Measurements from ENCODE around the gene PLPP7.

The PLPP7 gene

GRCh38 chr9:131302244-131303075, 12.9 kb downstream of the PLPP7 start:
- in situ Hi-C loops (cut with MboI; ENCODE audit: low sequenced_read_pairs), result no loop called here

- in situ Hi-C loops (cut with MboI; ENCODE audit: low sequenced_read_pairs), result no loop called here
Measured at GRCh38 chr9:131303381-131304321, 14.1 kb downstream of the PLPP7 start.

GRCh38 chr9:131304676-131305355, 15.3 kb downstream of the PLPP7 start:
- in situ Hi-C loops (cut with MboI; ENCODE audit: low sequenced_read_pairs), result no loop called here

GRCh38 chr9:131306397-131307004, 17.0 kb downstream of the PLPP7 start:
- in situ Hi-C loops (cut with MboI; ENCODE audit: low sequenced_read_pairs), result no loop called here

GRCh38 chr9:131307974-131308373, 18.5 kb downstream of the PLPP7 start:
- in situ Hi-C loops (cut with MboI; ENCODE audit: low sequenced_read_pairs), result no loop called here

- in situ Hi-C loops (cut with MboI; ENCODE audit: low sequenced_read_pairs), result no loop called here
Measured at GRCh38 chr9:131308452-131308851, 18.9 kb downstream of the PLPP7 start.

- in situ Hi-C loops (cut with MboI; ENCODE audit: low sequenced_read_pairs), result no loop called here
Measured at GRCh38 chr9:131308906-131309529, 19.5 kb downstream of the PLPP7 start.

GRCh38 chr9:131309530-131310276, 20.2 kb downstream of the PLPP7 start:
- in situ Hi-C loops (cut with MboI; ENCODE audit: low sequenced_read_pairs), result no loop called here

GRCh38 chr9:131310833-131311554, 21.5 kb downstream of the PLPP7 start:
- in situ Hi-C loops (cut with MboI; ENCODE audit: low sequenced_read_pairs), result no loop called here

- in situ Hi-C loops (cut with MboI; ENCODE audit: low sequenced_read_pairs), result no loop called here
Measured at GRCh38 chr9:131312246-131312645, 22.7 kb downstream of the PLPP7 start.

- in situ Hi-C loops (cut with MboI; ENCODE audit: low sequenced_read_pairs), result no loop called here
Measured at GRCh38 chr9:131312822-131313770, 23.6 kb downstream of the PLPP7 start.

GRCh38 chr9:131318231-131319085, 28.9 kb downstream of the PLPP7 start:
- in situ Hi-C loops (cut with MboI; ENCODE audit: low sequenced_read_pairs), result no loop called here

- in situ Hi-C loops (cut with MboI; ENCODE audit: low sequenced_read_pairs), result no loop called here
Measured at GRCh38 chr9:131319486-131319885, 30.0 kb downstream of the PLPP7 start.

- in situ Hi-C loops (cut with MboI; ENCODE audit: low sequenced_read_pairs), result no loop called here
Measured at GRCh38 chr9:131320031-131320685, 30.6 kb downstream of the PLPP7 start.

- in situ Hi-C loops (cut with MboI; ENCODE audit: low sequenced_read_pairs), result no loop called here
Measured at GRCh38 chr9:131323629-131324028, 34.1 kb downstream of the PLPP7 start.

Measured in HL-60/S4 treated with phorbol 12-myristate 13-acetate at 8.2 ng/mL for 4 days and 3 days (cell line).